HG02981 (cell line): ENCODE measurements around the gene XPR1.

Experiments
- ATAC-seq: cut with Tn5 transposase; IDR thresholded peaks from one replicate; pipeline ENCODE4 v1.9.1; 2021; ENCODE audit warnings: mild to moderate bottlenecking, moderate library complexity; ENCODE audit not compliant: unreplicated experiment

XPR1 gene

GRCh38 chr1:180925471-180926051, 293.7 kb downstream of the XPR1 start:
- no peak for ATAC-seq

- ATAC-seq, result peak; percentile 37
Observed at GRCh38 chr1:180926164-180926981, 294.6 kb downstream of the XPR1 start.

- no peak for ATAC-seq
Observed at GRCh38 chr1:180927348-180927747, 295.5 kb downstream of the XPR1 start.

- no peak for ATAC-seq
Observed at GRCh38 chr1:180927841-180928240, 296.0 kb downstream of the XPR1 start.

GRCh38 chr1:180928331-180929230, 296.8 kb downstream of the XPR1 start:
- ATAC-seq, result no peak

GRCh38 chr1:180929389-180929788, 297.6 kb downstream of the XPR1 start:
- ATAC-seq, result no peak

- no peak for ATAC-seq
Observed at GRCh38 chr1:180930687-180931086, 298.9 kb downstream of the XPR1 start.

GRCh38 chr1:180931529-180931928, 299.7 kb downstream of the XPR1 start:
- no peak for ATAC-seq

GRCh38 chr1:180932378-180932777, 300.6 kb downstream of the XPR1 start:
- no peak for ATAC-seq

GRCh38 chr1:180933141-180933540, 301.3 kb downstream of the XPR1 start:
- ATAC-seq, result no peak

GRCh38 chr1:180934563-180934962, 302.7 kb downstream of the XPR1 start:
- ATAC-seq, result no peak

- ATAC-seq, result no peak
Observed at GRCh38 chr1:180935326-180936109, 303.7 kb downstream of the XPR1 start.

- ATAC-seq, result no peak
Observed at GRCh38 chr1:180936110-180937011, 304.5 kb downstream of the XPR1 start.

- ATAC-seq, result no peak
Observed at GRCh38 chr1:180937012-180937372, 305.2 kb downstream of the XPR1 start.

- ATAC-seq, result no peak
Observed at GRCh38 chr1:180937624-180938225, 305.9 kb downstream of the XPR1 start.

GRCh38 chr1:180939073-180939710, 307.4 kb downstream of the XPR1 start:
- no peak for ATAC-seq

- no peak for ATAC-seq
Observed at GRCh38 chr1:180939711-180940103, 307.9 kb downstream of the XPR1 start.
